HEK293 (cell line): Measurements from ENCODE around the gene CTBP1.

Source experiments
- KLF10 ChIP-seq: fragments of 450-650 bp; IDR thresholded peaks from 2 replicates; pipeline ENCODE4 v1.5.1; 2018; ENCODE audit warnings: missing biosample characterization, mild to moderate bottlenecking, missing genetic modification characterization
- MZF1 ChIP-seq: fragments of 450-650 bp; formaldehyde crosslinking; IDR thresholded peaks from 2 replicates; pipeline ENCODE4 v1.5.1; 2017; ENCODE audit warnings: missing biosample characterization, missing genetic modification characterization, borderline replicate concordance
- PBX3 ChIP-seq: sonication (generic); formaldehyde crosslinking; IDR thresholded peaks from 2 replicates; pipeline ENCODE4 v1.8.1; 2022; ENCODE audit warnings: mild to moderate bottlenecking, moderate library complexity, missing genetic modification reagents
- PRDM2 ChIP-seq: fragments of 450-650 bp; formaldehyde crosslinking; IDR thresholded peaks from 2 replicates; pipeline ENCODE4 v1.5.1; 2016; ENCODE audit warnings: missing biosample characterization, missing genetic modification characterization, borderline replicate concordance
- SP3 ChIP-seq: fragments of 450-650 bp; formaldehyde crosslinking; IDR thresholded peaks from 2 replicates; pipeline ENCODE4 v1.5.1; 2016; ENCODE audit warnings: missing biosample characterization, missing genetic modification characterization
- TSHZ1 ChIP-seq: fragments of 450-650 bp; formaldehyde crosslinking; IDR thresholded peaks from 2 replicates; pipeline ENCODE4 v1.5.1; 2016; ENCODE audit warnings: missing biosample characterization, missing genetic modification characterization, borderline replicate concordance
- ZBTB8A ChIP-seq: fragments of 450-650 bp; formaldehyde crosslinking; IDR thresholded peaks from 2 replicates; pipeline ENCODE4 v1.5.1; 2016; ENCODE audit warnings: missing biosample characterization, missing genetic modification characterization
- ZFP41 ChIP-seq: fragments of 450-650 bp; formaldehyde crosslinking; IDR thresholded peaks from 2 replicates; pipeline ENCODE4 v1.5.1; 2016; ENCODE audit warnings: missing biosample characterization, missing genetic modification characterization, borderline replicate concordance
- ZFP69B ChIP-seq: fragments of 450-650 bp; formaldehyde crosslinking; IDR thresholded peaks from 2 replicates; pipeline ENCODE4 v1.5.1; 2016; ENCODE audit warnings: missing biosample characterization, missing genetic modification characterization
- ZNF184 ChIP-seq: fragments of 450-650 bp; IDR thresholded peaks from 2 replicates; pipeline ENCODE4 v1.5.1; 2018; ENCODE audit warnings: missing biosample characterization, mild to moderate bottlenecking, missing genetic modification characterization
- ZNF341 ChIP-seq: fragments of 450-650 bp; formaldehyde crosslinking; IDR thresholded peaks from 2 replicates; pipeline ENCODE4; 2016; ENCODE audit warnings: low read depth, missing biosample characterization, missing genetic modification characterization
- ZNF426 ChIP-seq: fragments of 450-650 bp; formaldehyde crosslinking; IDR thresholded peaks from 2 replicates; pipeline ENCODE4 v1.5.1; 2017; ENCODE audit warnings: missing biosample characterization, missing genetic modification characterization, mild to moderate bottlenecking, inconsistent platforms, moderate library complexity
- ZNF518A ChIP-seq: fragments of 450-650 bp; formaldehyde crosslinking; conservative IDR thresholded peaks from 2 replicates; pipeline ENCODE4 v1.5.1; 2016; ENCODE audit warnings: low read depth, missing biosample characterization, missing genetic modification characterization
- ZNF561 ChIP-seq: fragments of 450-650 bp; IDR thresholded peaks from 2 replicates; pipeline ENCODE4 v1.5.1; 2018; ENCODE audit warnings: missing biosample characterization, missing genetic modification characterization, borderline replicate concordance
- ZNF621 ChIP-seq: fragments of 450-650 bp; formaldehyde crosslinking; IDR thresholded peaks from 2 replicates; pipeline ENCODE4 v1.5.1; 2017; ENCODE audit warnings: missing biosample characterization, missing genetic modification characterization
- ZNF654 ChIP-seq: fragments of 450-650 bp; formaldehyde crosslinking; IDR thresholded peaks from 2 replicates; pipeline ENCODE4 v1.5.1; 2016; ENCODE audit warnings: low read depth, missing biosample characterization, missing genetic modification characterization
- ZNF660 ChIP-seq: fragments of 450-650 bp; IDR thresholded peaks from 2 replicates; pipeline ENCODE4 v1.5.1; 2018; ENCODE audit warnings: missing biosample characterization, mild to moderate bottlenecking, missing genetic modification characterization
- ZNF664 ChIP-seq: fragments of 450-650 bp; formaldehyde crosslinking; IDR thresholded peaks from 2 replicates; pipeline ENCODE4 v1.5.1; 2016; ENCODE audit warnings: missing biosample characterization, missing genetic modification characterization
- ZNF747 ChIP-seq: fragments of 450-650 bp; formaldehyde crosslinking; IDR thresholded peaks from 2 replicates; pipeline ENCODE4 v1.5.1; 2016; ENCODE audit warnings: missing biosample characterization, missing genetic modification characterization
- ZSCAN30 ChIP-seq: fragments of 450-650 bp; IDR thresholded peaks from 2 replicates; pipeline ENCODE4 v1.5.1; 2018; ENCODE audit warnings: missing biosample characterization, mild to moderate bottlenecking, missing genetic modification characterization, moderate library complexity
- TF ChIP-seq, protein P1 (sequence below): fragments of 450-650 bp; formaldehyde crosslinking; IDR thresholded peaks from 2 replicates; pipeline ENCODE4 v1.5.1; 2016; ENCODE audit warnings: missing biosample characterization, missing genetic modification characterization

CTBP1 gene

GRCh38 chr4:1289207-1290164 is 40.6 kb upstream of the CTBP1 start, which contains the start of gene MAEA (continued):
- TF ChIP-seq ZNF518A (tag by site-specific recombination) = peak; percentile 84
- TF ChIP-seq ZNF341 (tag by site-specific recombination) = no peak
- TF ChIP-seq, protein P1, sequence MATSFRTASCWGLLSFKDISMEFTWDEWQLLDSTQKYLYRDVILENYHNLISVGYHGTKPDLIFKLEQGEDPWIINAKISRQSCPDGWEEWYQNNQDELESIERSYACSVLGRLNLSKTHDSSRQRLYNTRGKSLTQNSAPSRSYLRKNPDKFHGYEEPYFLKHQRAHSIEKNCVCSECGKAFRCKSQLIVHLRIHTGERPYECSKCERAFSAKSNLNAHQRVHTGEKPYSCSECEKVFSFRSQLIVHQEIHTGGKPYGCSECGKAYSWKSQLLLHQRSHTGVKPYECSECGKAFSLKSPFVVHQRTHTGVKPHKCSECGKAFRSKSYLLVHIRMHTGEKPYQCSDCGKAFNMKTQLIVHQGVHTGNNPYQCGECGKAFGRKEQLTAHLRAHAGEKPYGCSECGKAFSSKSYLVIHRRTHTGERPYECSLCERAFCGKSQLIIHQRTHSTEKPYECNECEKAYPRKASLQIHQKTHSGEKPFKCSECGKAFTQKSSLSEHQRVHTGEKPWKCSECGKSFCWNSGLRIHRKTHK (tag by site-specific recombination) = no peak
- no peak for TF ChIP-seq ZNF426 (tag by site-specific recombination)
- TF ChIP-seq TSHZ1 (tag by site-specific recombination) = no peak
- peak; percentile 81 for TF ChIP-seq SP3 (tag by site-specific recombination)
- no peak for TF ChIP-seq ZNF664 (tag by site-specific recombination)
- no peak for TF ChIP-seq PBX3
- TF ChIP-seq ZNF184 = no peak
- TF ChIP-seq ZFP69B = peak; percentile 58; the same call in 1 of the 2 replicates
- no peak for TF ChIP-seq ZNF654 (tag by site-specific recombination)
- TF ChIP-seq KLF10 (tag by site-specific recombination) = peak; percentile 7; the same call in 1 of the 2 replicates
- TF ChIP-seq ZFP41 (tag by site-specific recombination) = no peak
- TF ChIP-seq ZNF621 = no peak
- TF ChIP-seq ZNF747 = no peak
- peak; percentile 51; the same call in 1 of the 2 replicates for TF ChIP-seq ZSCAN30 (tag by site-specific recombination)
- no peak for TF ChIP-seq ZNF561
- TF ChIP-seq ZBTB8A (tag by site-specific recombination) = peak; percentile 77
- TF ChIP-seq MZF1 (tag by site-specific recombination) = peak; percentile 41; the same call in 1 of the 2 replicates
- peak; percentile 29; the same call in 1 of the 2 replicates for TF ChIP-seq ZNF660 (tag by site-specific recombination)
- TF ChIP-seq PRDM2 (tag by site-specific recombination) = no peak
